RWPE2 (cell line): Measurements from ENCODE around the gene ZNF280C.

ENCODE experiments used
- ATAC-seq: fragments of 200-7000 bp; cut with Tn5 transposase; 3 replicates; pipeline ENCODE4 v1.9.1; 2021; ENCODE audit warnings: low read depth
- DNase-seq: peaks from one replicate; pipeline ENCODE4 v3.0.0-alpha.2; 2020; ENCODE audit warnings: low spot score
- H3K27ac ChIP-seq: fragments of 450-650 bp; 2 replicates; pipeline ENCODE4 v1.5.1; 2017; ENCODE audit warnings: mild to moderate bottlenecking; ENCODE audit not compliant: poor library complexity, severe bottlenecking
- H3K27me3 ChIP-seq: fragments of 250-450 bp; sonication (Bioruptor Pico); 2 replicates; pipeline ENCODE4 v1.5.1; 2021; ENCODE audit warnings: mild to moderate bottlenecking, moderate library complexity; ENCODE audit not compliant: insufficient read depth, poor library complexity, severe bottlenecking
- H3K36me3 ChIP-seq: fragments of 250-450 bp; sonication (Bioruptor Pico); 2 replicates; pipeline ENCODE4 v1.5.1; 2020; ENCODE audit warnings: low read depth, mild to moderate bottlenecking, moderate library complexity
- H3K4me1 ChIP-seq: fragments of 250-450 bp; sonication (Bioruptor Pico); 2 replicates; pipeline ENCODE4 v1.5.1; 2021; ENCODE audit warnings: mild to moderate bottlenecking, moderate library complexity; ENCODE audit not compliant: insufficient read depth, poor library complexity, severe bottlenecking
- H3K4me3 ChIP-seq: fragments of 250-450 bp; sonication (Bioruptor Pico); 2 replicates; pipeline ENCODE4 v1.5.1; 2021; ENCODE audit warnings: mild to moderate bottlenecking, moderate library complexity; ENCODE audit not compliant: severe bottlenecking
- H3K9me3 ChIP-seq: fragments of 250-450 bp; sonication (Bioruptor Pico); 2 replicates; pipeline ENCODE4 v1.5.1; 2021; ENCODE audit warnings: mild to moderate bottlenecking, moderate library complexity; ENCODE audit not compliant: severe bottlenecking
- TF ChIP-seq, protein P1 (sequence below): fragments of 450-650 bp; IDR thresholded peaks from one replicate; pipeline ENCODE4 v1.5.1; 2017; ENCODE audit warnings: mild to moderate bottlenecking, moderate library complexity; ENCODE audit not compliant: poor library complexity, severe bottlenecking

Gene ZNF280C

GRCh38 chrX:130176354-130176776 lies 92.3 kb downstream of the ZNF280C start:
- no peaks in the 10 kb centered on the region for H3K36me3 ChIP-seq
- no peak overlapping the region for H3K4me3 ChIP-seq
- DNase-seq: no peak
- no peak for ATAC-seq
- H3K27ac ChIP-seq: no peak overlapping the region
- peaks cover 10% of the 10 kb centered on the region for H3K4me1 ChIP-seq
- H3K9me3 ChIP-seq: no peaks in the 10 kb centered on the region
- no peaks in the 10 kb centered on the region for H3K27me3 ChIP-seq
- TF ChIP-seq, protein P1, sequence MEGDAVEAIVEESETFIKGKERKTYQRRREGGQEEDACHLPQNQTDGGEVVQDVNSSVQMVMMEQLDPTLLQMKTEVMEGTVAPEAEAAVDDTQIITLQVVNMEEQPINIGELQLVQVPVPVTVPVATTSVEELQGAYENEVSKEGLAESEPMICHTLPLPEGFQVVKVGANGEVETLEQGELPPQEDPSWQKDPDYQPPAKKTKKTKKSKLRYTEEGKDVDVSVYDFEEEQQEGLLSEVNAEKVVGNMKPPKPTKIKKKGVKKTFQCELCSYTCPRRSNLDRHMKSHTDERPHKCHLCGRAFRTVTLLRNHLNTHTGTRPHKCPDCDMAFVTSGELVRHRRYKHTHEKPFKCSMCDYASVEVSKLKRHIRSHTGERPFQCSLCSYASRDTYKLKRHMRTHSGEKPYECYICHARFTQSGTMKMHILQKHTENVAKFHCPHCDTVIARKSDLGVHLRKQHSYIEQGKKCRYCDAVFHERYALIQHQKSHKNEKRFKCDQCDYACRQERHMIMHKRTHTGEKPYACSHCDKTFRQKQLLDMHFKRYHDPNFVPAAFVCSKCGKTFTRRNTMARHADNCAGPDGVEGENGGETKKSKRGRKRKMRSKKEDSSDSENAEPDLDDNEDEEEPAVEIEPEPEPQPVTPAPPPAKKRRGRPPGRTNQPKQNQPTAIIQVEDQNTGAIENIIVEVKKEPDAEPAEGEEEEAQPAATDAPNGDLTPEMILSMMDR: no peak

DNA sequence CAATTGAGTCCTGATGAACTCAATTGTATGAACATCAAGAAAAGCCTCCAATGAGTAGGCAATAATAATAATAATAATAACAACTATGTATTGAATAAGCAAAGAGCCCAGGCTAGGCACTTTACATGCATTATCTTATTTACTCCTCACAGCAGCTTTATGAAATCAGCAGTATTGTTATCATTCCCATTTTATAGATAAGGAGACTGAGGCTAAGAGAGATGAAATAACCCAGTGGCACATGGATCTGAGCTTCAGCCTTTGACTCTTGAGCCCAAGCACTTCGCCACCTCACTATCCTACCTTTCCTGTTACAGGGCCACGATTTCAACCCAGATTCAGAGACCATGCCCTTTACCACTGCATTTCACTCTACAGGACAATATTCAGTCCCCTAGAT lies 93.8 kb downstream of the ZNF280C start:
- no peak for ATAC-seq
- TF ChIP-seq, protein P1: no peak
- no peak overlapping the region for H3K27ac ChIP-seq
- no peaks in the 10 kb centered on the region for H3K36me3 ChIP-seq
- no peak for DNase-seq
- peaks cover 10% of the 10 kb centered on the region for H3K4me1 ChIP-seq
- H3K27me3 ChIP-seq: no peaks in the 10 kb centered on the region
- H3K9me3 ChIP-seq: no peaks in the 10 kb centered on the region
- no peak overlapping the region for H3K4me3 ChIP-seq

GRCh38 chrX:130174045-130174704 lies 94.5 kb downstream of the ZNF280C start:
- DNase-seq (no peak), ATAC-seq (peak; percentile 61; the same call in 2 of the 3 replicates)
- peaks cover 10% of the 10 kb centered on the region for H3K4me1 ChIP-seq
- no peaks in the 10 kb centered on the region for H3K36me3 ChIP-seq
- no peak overlapping the region for H3K27ac ChIP-seq
- H3K9me3 ChIP-seq: no peaks in the 10 kb centered on the region
- TF ChIP-seq, protein P1: no peak
- no peak overlapping the region for H3K4me3 ChIP-seq
- no peaks in the 10 kb centered on the region for H3K27me3 ChIP-seq

GRCh38 chrX:130173190-130173895 lies 95.4 kb downstream of the ZNF280C start:
- Histone ChIP-seq H3K27me3 (no peaks in the 10 kb centered on the region), H3K36me3 (no peaks in the 10 kb centered on the region), H3K4me3 (no peak overlapping the region), H3K9me3 (no peaks in the 10 kb centered on the region), H3K27ac (no peak overlapping the region), H3K4me1 (peaks cover 10% of the 10 kb centered on the region)
- TF ChIP-seq, protein P1: no peak
- ATAC-seq: peak; percentile 21; the same call in 1 of the 3 replicates
- no peak for DNase-seq
